Measurements from ENCODE around the gene SLC16A10.
"Not testable (repeated sequence)": the region's sequence is repeated elsewhere in the genome, so short reads cannot be mapped to it uniquely, and the experiment has no call there.

SLC16A10 gene, protein sequence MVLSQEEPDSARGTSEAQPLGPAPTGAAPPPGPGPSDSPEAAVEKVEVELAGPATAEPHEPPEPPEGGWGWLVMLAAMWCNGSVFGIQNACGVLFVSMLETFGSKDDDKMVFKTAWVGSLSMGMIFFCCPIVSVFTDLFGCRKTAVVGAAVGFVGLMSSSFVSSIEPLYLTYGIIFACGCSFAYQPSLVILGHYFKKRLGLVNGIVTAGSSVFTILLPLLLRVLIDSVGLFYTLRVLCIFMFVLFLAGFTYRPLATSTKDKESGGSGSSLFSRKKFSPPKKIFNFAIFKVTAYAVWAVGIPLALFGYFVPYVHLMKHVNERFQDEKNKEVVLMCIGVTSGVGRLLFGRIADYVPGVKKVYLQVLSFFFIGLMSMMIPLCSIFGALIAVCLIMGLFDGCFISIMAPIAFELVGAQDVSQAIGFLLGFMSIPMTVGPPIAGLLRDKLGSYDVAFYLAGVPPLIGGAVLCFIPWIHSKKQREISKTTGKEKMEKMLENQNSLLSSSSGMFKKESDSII

DNA sequence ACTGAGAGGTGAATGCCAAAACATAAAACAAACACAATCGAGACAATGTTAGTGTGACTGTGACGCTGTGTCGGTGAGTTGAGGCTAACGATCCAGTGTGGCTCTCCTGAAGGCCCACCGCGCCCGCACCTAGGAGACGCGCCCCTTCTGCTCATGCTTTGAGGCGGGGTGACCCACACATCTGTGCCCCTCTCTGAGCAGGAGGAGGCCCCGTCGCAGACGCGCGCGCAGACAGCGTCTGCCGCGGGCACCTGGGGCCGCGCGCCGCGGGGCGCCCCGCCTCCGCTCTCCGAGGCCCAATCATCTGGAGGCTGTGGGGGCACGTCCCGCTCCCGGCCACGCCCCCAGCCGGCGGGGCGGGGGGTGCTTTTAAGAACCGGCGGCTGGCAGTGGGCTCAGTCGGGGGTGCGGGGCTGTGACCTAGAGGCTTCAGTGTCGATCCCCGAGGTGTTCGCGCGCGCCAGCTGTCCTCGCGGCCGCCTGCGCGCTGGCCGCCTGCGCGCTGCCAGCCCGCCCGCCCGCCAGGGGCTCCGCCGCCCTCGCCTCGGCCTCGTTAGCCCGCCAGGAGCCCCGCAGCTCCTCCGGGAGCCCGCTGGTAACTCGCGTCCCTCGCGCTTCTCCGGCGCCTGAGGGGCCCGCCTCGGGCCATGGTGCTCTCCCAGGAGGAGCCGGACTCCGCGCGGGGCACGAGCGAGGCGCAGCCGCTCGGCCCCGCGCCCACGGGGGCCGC, at the start of gene SLC16A10:
Gene SLC16A10 (plus strand): TSS at position 398 of the 730 bp plus-strand sequence. CDS start 250 bp downstream, at position 648.
- DNase-seq: peak; percentile 84
- CTCF ChIA-PET: interaction anchor here (0.8 to 1.4 kb wide), 2 partner anchors 76 to 77 kb away, joined by 3 read pairs; no protein-coding TSS in a partner anchor
- peak within 1 kb of the TSS; percentile 82 for H3K4me3 Mint-ChIP-seq
- H3K36me3 Mint-ChIP-seq: no peaks in the 10 kb centered on the region
- H3K9me3 Mint-ChIP-seq: no peaks in the 10 kb centered on the region
- H3K27ac Mint-ChIP-seq: peak within 1 kb of the TSS; percentile 80
- H3K4me1 Mint-ChIP-seq: peaks cover 24% of the 10 kb centered on the region
- H3K27me3 Mint-ChIP-seq: no peaks in the 10 kb centered on the region

DNA sequence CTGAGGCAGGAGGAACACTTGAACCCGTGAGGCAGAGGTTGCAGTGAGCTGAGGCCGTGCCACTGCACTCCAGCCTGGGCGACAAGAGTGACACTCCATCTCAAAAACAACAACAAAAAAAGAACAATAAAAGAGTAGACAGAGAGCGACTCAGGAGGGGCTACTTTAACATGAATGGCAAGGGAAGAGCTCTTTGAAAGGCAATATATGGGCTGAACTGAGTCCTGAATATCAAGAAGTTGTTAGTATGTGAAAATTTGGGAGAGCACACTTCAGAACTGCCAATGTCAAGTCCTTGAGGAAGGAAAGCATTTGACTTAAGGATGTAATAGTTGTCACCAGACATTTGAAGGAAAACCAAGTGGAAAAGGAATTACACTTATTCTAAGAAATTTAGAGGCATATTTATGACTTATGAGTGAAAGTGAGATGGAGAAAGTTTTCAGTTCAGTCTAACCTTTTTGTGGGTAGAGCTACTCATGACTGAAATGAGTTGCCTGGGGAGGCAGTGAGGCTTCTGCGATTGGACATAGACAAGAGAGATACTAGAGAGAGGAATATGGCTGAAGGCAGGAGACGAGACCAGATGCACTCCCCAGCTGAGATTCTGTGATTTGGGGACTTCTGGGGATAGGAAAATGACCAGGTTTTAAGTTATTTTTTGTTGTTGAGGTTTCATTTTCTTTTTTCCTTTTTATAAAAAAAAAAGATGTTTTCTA, 48.6 kb upstream of the SLC16A10 start:
- CTCF ChIA-PET: no interaction called here
- DNase-seq: no peak

DNA sequence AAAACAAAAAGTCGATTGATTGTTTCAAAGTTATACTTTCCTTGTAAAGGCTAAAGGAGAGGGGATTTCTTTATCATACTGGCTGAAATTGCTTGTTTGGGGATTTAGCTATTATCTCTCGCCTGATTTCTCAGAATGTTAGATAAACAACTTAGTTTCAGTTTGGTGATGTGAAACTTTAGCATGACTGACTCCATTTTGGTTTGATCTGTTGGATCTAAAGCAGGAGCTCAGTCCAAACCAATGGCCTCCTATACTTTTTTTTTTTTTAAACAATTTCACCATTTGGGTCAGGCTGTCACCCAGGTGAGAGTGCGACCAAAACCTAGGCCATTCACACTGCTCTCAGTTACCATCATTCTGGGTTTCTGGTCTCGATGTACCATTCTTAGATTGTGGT, 45.4 kb upstream of the SLC16A10 start:
- CTCF ChIA-PET: no interaction called here
- Mint-ChIP-seq H3K27ac (no peak overlapping the region), H3K27me3 (no peaks in the 10 kb centered on the region)

More for the DNA sequence above, 48.6 kb upstream of the SLC16A10 start:
- H3K4me3 Mint-ChIP-seq: no peak overlapping the region
- H3K27me3 Mint-ChIP-seq: no peaks in the 10 kb centered on the region
- no peaks in the 10 kb centered on the region for H3K4me1 Mint-ChIP-seq
- H3K9me3 Mint-ChIP-seq: no peaks in the 10 kb centered on the region
- no peak overlapping the region for H3K27ac Mint-ChIP-seq
- H3K36me3 Mint-ChIP-seq: no peaks in the 10 kb centered on the region

DNA sequence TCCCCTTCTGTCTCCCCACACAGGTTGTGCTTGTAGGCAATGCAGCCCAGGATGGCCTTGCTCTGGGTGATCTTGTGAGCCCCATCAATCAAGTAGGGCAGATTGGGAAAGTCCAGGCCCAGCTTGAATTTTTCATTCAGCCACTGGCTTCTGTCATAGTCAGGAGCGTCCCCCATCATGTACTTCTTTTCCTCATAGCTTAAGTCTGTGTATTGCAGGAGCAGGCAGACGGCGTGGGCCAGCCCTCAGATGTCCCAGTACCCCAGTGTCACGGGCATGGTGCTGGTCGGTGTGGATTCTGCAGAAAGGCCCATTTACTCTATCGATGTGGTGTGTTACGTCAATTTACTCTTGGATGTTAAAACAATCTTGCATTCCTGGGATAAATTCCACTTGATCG, 40.1 kb upstream of the SLC16A10 start:
- H3K4me1 Mint-ChIP-seq: no peaks in the 10 kb centered on the region
- H3K27ac Mint-ChIP-seq: no peak overlapping the region
- no peak overlapping the region for H3K4me3 Mint-ChIP-seq
- H3K27me3 Mint-ChIP-seq: no peaks in the 10 kb centered on the region
- H3K36me3 Mint-ChIP-seq: no peaks in the 10 kb centered on the region
- no peaks in the 10 kb centered on the region for H3K9me3 Mint-ChIP-seq
- no peak for DNase-seq
- CTCF ChIA-PET: interaction anchor here (0.9 kb wide), 1 partner anchor 163 kb away, joined by 3 read pairs; no protein-coding TSS in a partner anchor

More for the DNA sequence above, 45.4 kb upstream of the SLC16A10 start:
- DNase-seq: no peak
- H3K4me1 Mint-ChIP-seq: no peaks in the 10 kb centered on the region
- no peaks in the 10 kb centered on the region for H3K36me3 Mint-ChIP-seq
- H3K9me3 Mint-ChIP-seq: no peaks in the 10 kb centered on the region
- H3K4me3 Mint-ChIP-seq: no peak overlapping the region

DNA sequence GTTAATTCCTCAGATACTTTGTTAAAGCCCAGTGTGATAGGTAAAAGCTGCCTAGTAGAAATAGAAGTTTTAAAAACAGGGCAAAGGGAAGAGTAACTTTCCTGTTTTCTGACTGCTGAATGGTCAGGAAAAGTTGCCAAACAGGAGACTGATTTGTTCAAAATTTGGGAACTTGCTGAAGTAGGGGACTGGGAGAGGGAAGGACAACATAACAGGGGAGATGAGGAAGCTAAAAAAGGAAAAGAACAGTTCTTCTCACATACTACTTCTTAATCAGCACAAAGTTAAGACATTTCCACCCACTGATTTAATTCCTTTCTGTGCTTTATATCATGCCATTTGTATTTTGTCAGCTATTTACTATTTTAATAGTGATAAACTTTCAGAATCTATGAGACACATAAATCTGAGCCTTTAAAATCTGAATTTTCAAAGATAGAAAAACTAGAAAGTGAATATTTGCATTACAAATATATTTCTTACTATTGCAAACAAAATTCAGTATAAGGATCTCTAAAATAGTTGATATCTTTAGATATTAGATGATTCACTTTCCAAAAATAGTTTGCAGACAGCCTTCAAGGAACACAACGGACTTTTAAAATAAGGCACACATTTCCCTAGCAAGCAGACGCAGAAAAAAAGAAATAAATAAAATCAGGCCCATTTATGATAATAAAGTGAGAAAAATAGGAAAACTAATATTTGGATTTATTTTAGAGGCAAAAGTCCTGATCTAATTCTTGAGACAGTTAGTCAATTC, 36.9 kb upstream of the SLC16A10 start:
- Mint-ChIP-seq H3K27ac (no peak overlapping the region), H3K27me3 (no peaks in the 10 kb centered on the region), H3K4me3 (no peak overlapping the region), H3K4me1 (no peaks in the 10 kb centered on the region), H3K9me3 (no peaks in the 10 kb centered on the region), H3K36me3 (no peaks in the 10 kb centered on the region)
- DNase-seq: no peak
- CTCF ChIA-PET: no interaction called here

DNA sequence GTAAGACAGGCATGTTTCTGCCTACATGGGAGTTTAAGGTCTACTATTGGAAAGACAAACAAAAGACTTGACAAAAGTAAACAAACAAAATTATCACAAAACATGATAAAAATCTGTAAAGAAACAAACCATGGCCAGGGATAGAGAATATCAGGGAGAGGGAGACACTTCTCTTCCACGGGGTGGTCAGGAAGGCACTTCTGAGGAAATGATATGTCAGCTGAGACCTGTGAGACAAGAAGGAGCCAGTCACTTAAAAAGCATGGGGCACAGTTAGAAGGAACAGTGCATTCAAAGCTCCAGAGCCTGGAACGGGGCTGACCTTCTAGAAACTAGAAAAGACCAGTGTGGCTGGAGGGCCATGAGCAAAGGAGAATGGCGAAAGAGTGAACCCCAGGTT, 35.1 kb upstream of the SLC16A10 start:
- DNase-seq: no peak
- H3K36me3 Mint-ChIP-seq: no peaks in the 10 kb centered on the region
- no peak overlapping the region for H3K27ac Mint-ChIP-seq
- H3K9me3 Mint-ChIP-seq: no peaks in the 10 kb centered on the region
- no peak overlapping the region for H3K4me3 Mint-ChIP-seq
- H3K27me3 Mint-ChIP-seq: no peaks in the 10 kb centered on the region
- no peaks in the 10 kb centered on the region for H3K4me1 Mint-ChIP-seq
- CTCF ChIA-PET: interaction anchor here (1.6 to 2.2 kb wide), 2 partner anchors 158 to 426 kb away, joined by 3 to 8 read pairs; no protein-coding TSS in a partner anchor

DNA sequence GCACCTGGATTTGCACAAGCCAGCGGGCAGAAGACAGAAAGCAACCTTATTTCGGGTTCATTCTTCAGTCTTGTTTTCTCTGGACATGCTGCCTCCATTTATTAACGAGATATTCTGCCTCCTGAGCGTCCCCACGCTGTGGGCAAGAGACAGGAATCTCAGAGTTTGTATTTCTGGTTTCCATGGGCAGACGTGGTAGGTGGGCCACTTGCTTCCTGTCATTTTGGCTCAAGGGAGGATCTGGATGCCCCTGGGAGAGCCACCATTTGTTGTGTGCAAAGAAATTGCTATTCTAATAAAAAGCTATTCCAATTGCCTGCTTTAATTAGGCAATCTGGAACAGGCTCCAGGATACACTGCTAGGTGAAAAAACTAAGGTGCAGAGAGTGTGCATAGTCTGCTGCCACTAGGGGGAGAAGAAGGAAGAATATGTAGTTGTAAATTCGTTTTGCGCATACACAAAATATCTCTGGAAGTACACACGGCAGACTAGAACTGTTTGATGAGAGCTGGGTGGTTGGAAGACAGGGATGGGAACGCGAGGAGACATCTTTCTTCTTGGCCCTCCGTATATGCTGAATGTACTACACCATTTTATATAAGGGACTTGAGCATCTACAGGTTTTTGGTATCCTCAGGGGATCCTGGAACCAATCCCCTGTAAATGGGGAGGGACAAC, 30.1 kb upstream of the SLC16A10 start:
- Mint-ChIP-seq H3K36me3 (no peaks in the 10 kb centered on the region), H3K4me3 (no peak overlapping the region), H3K27ac (no peak overlapping the region), H3K27me3 (peaks cover 10% of the 10 kb centered on the region), H3K4me1 (no peaks in the 10 kb centered on the region), H3K9me3 (peaks cover 5% of the 10 kb centered on the region)
- CTCF ChIA-PET: interaction anchor here (0.6 to 2.5 kb wide), 23 partner anchors 11 to 877 kb away, joined by 3 to 30 read pairs (median 4); no protein-coding TSS in a partner anchor
- DNase-seq: no peak

DNA sequence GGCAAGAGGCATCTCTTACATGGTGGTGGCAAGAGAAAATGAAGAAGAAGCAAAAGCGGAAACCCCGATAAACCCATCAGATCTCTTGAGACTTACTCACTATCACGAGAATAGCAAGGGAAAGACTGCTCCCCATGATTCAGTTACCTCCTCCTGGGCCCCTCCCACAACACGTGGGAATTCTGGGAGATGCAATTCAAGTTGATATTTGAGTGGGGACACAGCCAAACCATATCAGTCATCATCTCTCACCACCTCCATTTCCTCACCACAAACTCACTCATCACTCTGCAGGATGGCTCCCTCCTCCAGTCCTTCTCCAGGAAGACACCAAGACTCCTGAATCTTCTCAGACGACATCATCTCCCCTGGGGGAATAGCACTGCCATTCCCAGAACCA, 25.8 kb upstream of the SLC16A10 start:
- peaks cover 14% of the 10 kb centered on the region for H3K27me3 Mint-ChIP-seq

DNA sequence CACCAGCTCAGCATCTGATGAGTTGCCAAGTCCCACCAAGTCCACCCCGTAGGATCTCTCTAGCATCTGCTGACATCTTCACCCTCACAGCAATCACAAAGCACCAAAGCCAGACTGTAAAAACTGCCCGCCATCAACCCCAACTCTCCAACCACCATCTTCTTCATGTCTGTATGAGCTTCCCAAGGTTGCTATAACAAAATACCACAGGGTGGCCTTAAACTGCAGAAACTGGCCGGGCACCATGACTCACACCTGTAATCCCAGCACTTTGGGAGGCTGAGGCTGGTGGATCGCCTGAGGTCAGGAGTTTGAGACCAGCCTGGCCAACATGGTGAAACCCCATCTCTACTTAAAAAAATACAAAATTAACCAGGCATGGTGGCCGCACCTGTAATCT, 25.3 kb upstream of the SLC16A10 start:
- Mint-ChIP-seq H3K9me3 (peaks cover 13% of the 10 kb centered on the region), H3K27me3 (peaks cover 14% of the 10 kb centered on the region)
- H3K4me1 Mint-ChIP-seq, H3K36me3 Mint-ChIP-seq, H3K27ac Mint-ChIP-seq, H3K4me3 Mint-ChIP-seq, CTCF ChIA-PET, DNase-seq: not testable (repeated sequence)

More for the DNA sequence above, 25.8 kb upstream of the SLC16A10 start:
- Mint-ChIP-seq H3K4me3 (no peak overlapping the region), H3K9me3 (peaks cover 13% of the 10 kb centered on the region), H3K27ac (no peak overlapping the region), H3K4me1 (peaks cover 4% of the 10 kb centered on the region), H3K36me3 (no peaks in the 10 kb centered on the region)
- no peak for DNase-seq
- CTCF ChIA-PET: no interaction called here

DNA sequence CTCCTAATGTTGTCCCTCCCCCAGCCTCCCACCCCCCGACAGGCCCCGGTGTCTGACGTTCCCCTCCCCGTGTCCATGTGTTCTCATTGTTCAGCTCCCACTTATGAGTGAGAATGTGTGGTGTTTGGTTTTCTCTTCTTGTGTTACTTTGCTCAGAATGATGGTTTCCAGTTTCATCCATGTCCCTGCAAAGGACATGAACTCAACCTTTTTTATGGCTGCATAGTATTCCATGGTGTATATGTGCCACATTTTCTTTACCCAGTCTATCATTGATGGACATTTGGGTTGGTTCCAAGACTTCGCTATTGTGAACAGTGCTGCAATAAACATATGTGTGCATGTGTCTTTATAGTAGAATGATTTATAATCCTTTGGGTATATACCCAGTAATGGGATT, 24.4 kb upstream of the SLC16A10 start:
- DNase-seq, H3K4me1 Mint-ChIP-seq, H3K36me3 Mint-ChIP-seq, H3K27ac Mint-ChIP-seq, H3K4me3 Mint-ChIP-seq: not testable (repeated sequence)
- H3K9me3 Mint-ChIP-seq: peaks cover 13% of the 10 kb centered on the region
- CTCF ChIA-PET: interaction anchor here (0.6 kb wide), 1 partner anchor 147 kb away, joined by 3 read pairs; no protein-coding TSS in a partner anchor
- peaks cover 14% of the 10 kb centered on the region for H3K27me3 Mint-ChIP-seq

DNA sequence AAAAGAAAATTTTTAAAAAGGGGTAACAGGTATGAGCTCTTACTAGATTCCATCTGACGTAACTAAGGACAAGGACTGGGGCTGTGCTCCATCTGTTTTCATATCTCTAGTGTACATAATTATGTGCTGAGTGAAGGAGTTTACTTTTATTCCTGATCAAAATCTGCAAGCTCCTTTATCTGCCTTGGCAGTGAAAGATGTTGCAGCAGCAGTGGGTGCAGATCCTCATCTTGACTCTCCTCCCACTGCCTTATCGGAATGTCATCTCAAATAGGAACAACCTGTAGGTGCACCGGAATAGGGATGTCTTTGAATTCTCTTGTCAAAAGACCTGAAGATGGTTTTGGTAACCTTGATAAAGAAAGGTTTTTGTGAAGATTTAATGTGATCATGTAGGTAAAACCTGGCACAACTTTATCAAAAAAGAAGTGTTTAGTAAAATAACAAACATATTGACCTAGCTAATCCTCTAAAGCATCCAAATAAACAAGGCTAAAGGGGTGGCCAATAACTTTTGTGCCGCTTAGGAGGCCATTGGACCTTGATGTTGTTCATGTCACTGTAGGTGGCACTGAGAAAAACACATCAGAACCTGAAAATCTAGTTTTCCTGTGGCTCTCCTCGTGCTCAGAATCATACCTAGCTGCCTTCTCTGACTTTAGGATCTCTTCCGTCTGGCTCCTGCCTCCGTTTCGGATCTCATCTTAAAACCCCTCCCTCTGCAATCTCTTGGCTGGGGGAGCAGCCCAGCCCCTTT, 19.0 kb upstream of the SLC16A10 start:
- Mint-ChIP-seq H3K9me3 (peaks cover 5% of the 10 kb centered on the region), H3K4me1 (peaks cover 4% of the 10 kb centered on the region), H3K27me3 (peaks cover 18% of the 10 kb centered on the region), H3K36me3 (no peaks in the 10 kb centered on the region), H3K4me3 (no peak overlapping the region), H3K27ac (no peak overlapping the region)
- CTCF ChIA-PET: interaction anchor here (0.8 to 1.6 kb wide), 2 partner anchors 11 to 57 kb away, joined by 3 to 4 read pairs; no protein-coding TSS in a partner anchor
- DNase-seq: no peak

DNA sequence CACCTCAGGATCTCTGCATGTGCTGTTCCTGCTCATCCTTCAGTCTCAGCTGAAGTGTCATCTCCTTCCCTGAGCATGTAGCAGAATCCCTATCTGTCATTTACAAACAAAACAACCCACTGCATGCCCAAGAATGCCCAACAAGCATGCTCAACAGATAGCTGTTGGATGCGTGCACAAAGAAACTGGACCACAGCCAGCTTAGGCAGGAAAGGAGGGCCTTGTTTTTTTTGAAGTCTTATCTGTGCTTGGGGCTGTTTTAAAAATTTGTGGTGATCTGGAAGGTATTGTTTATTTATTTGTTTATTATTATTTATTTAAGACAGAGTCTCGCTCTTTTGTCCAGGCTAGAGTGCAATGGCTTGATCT, 18.5 kb upstream of the SLC16A10 start:
- DNase-seq: no peak
- H3K9me3 Mint-ChIP-seq: peaks cover 2% of the 10 kb centered on the region
- H3K27ac Mint-ChIP-seq: no peak overlapping the region
- H3K36me3 Mint-ChIP-seq: no peaks in the 10 kb centered on the region
- H3K27me3 Mint-ChIP-seq: peaks cover 18% of the 10 kb centered on the region
- CTCF ChIA-PET: interaction anchor here (1.6 kb wide), 1 partner anchor 58 kb away, joined by 3 read pairs; no protein-coding TSS in a partner anchor
- no peak overlapping the region for H3K4me3 Mint-ChIP-seq
- peaks cover 4% of the 10 kb centered on the region for H3K4me1 Mint-ChIP-seq

All from activated naive CD4-positive, alpha-beta T cell treated with anti-CD3 and anti-CD28 coated beads, Interleukin-2, amount 10 ng/mL, durations not matched to agents 7 days and 5 days (primary cell).